T-helper 2 cell treated with Interferon-gamma antibody and Interleukin-4, amounts not matched to agents 100 ng/mL and 5 ng/mL, for 36 hours (primary cell): ENCODE data around the gene NCKAP5. TPM values are rescaled to one million over a fixed set of nuclear protein-coding genes. Genes with fewer than 3 reads are reported as not detected.

ENCODE experiments used
- intact Hi-C: fragments of 100-400 bp; cut with micrococcal nuclease; formaldehyde crosslinking; loops from one replicate; pipeline ENCODE4 v1.15.1; 2023
- total RNA-seq: library from RNA; stranded (reverse); gene quantifications from 2 replicates; pipeline ENCODE4 v1.2.3, GENCODE V29; 2022

NCKAP5 gene
- not detected in 2 replicates for total RNA-seq

GRCh38 chr2:133568172-133568571 lies at the start of gene NCKAP5:
Gene NCKAP5 (minus strand): TSS chr2:133568463. CDS start chr2:133517526, 50,937 bp downstream.
- intact Hi-C loops, result no loop called here

GRCh38 chr2:133609664-133610063 lies 41.4 kb upstream of the NCKAP5 start:
- intact Hi-C loops, result no loop called here

GRCh38 chr2:133608291-133608690 lies 40.0 kb upstream of the NCKAP5 start:
- intact Hi-C loops, result no loop called here

DNA sequence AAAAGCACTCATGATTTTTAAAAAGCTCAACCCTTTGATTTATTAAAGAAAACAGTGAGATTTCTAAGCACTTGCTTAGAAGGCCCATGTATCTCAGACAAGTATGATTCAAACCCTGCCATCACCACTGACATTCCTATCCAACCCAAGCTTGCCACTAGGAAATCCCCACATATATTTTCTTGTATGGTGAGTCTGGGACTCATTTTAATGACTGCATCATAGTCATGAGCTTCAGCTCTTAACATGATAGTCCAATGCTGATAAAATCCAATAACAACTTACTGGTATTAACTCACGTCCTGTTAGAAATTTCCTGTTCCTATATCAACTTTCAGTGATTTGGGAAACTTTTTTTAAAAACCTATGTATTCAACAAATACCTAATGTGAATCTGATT lies 39.4 kb upstream of the NCKAP5 start:
- intact Hi-C loops, result no loop called here

GRCh38 chr2:133606616-133607015 lies 38.4 kb upstream of the NCKAP5 start:
- intact Hi-C loops, result no loop called here

DNA sequence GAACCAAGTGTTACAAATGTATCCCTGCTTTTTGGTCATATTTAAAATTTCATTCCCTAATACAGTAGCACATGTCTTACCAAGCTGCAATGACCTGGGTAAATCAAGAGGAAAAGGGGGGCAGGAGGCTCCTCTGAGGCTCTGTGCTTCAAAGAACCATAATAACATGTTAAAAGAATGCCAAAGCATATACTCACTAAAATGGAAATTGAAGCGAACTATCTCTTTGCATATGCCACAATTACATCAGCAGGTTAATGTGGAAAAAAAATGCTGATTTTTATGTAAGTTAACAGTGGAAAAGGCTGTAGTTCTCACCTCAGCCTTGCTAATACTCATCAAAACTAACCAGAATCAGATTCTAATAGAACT lies 37.5 kb upstream of the NCKAP5 start:
- intact Hi-C loops, result no loop called here

DNA sequence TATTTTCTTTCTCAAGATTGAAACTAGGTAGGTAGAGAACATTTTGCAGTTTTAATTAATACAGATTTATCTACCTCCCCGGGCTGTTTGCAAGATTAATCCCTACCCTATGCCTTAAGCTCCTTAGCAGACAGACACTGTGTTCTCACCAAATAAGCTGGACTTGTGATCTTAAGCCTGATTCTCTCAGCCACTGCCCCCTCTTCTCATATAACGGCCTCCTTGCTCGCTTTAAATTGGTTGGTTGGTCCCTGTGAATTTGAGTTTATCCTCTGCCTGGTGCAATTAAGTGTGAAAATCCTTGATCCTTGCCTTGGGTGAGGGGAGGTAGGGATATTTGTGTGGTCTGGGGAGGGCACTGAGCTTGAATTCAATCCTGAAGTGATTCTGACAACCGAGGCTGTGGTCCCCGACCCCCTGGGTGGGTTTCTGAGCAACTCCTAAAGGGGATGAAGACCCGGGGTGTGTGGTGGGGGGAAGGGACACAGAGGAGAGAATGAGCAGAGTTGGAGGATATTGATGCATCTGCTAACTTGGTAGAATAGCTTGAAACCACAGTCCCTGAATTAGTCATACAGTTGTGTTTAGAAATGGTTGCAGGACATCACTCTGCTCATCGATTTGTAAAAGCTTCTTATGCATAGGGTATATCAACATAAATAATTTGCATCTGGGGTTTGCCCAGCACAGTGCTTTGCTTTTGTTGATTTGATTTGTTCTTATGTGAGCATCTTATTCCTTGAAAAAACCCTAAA lies 36.9 kb upstream of the NCKAP5 start:
- intact Hi-C loops, result no loop called here

DNA sequence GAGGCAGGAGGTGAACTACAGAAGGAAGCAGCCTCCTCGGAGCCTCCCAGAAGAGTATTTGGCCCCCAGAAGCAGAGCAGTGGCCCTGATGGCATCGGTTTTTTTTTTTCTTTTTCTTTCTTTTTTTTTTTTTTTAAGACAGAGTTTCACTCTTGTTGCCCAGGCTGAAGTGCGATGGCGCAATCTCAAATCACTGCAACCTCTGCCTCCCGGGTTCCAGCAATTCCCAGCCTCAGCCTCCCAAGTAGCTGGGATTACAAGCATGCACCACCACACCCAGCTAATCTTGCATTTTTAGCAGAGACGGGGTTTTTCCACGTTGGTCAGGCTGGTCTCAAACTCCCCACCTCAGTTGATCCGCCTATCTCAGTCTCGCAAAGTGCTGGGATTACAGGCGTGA lies 34.8 kb upstream of the NCKAP5 start:
- intact Hi-C loops, result no loop called here

- intact Hi-C loops, result no loop called here
Observed at GRCh38 chr2:133602538-133602937, 34.3 kb upstream of the NCKAP5 start.

DNA sequence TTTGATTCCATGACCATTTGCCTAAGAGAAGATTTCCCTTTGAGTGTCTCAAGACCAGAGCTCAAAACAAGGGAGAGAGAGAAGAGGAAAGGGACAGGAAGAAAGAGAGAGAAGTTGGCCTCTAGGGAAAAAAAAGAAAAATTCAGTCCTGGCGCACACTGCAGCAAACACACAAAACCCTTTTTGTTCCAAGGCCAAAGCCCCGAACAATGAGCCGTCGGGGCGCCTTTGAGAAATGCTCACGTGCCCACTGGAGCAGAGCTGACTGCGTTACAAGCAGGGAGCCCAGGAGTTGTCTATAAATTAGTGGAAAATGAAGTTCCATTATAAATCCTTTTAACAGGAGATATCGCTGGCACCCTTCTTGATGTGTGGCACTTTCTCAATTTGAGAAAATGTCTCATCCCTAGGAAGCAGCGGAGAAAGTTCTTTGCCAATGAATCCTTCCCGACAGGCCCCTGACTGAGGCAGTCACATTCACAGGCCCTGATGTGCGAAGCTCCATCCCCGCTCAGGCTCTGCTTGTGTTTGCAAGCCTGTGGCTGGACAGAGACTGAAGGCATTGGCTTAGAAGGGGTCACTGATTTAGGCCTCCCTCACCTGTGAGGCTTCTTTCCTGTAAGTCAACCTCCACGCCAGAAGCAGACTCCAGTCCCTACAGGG lies 32.1 kb upstream of the NCKAP5 start:
- intact Hi-C loops, result no loop called here

GRCh38 chr2:133599811-133600210 lies 31.5 kb upstream of the NCKAP5 start:
- intact Hi-C loops, result no loop called here

DNA sequence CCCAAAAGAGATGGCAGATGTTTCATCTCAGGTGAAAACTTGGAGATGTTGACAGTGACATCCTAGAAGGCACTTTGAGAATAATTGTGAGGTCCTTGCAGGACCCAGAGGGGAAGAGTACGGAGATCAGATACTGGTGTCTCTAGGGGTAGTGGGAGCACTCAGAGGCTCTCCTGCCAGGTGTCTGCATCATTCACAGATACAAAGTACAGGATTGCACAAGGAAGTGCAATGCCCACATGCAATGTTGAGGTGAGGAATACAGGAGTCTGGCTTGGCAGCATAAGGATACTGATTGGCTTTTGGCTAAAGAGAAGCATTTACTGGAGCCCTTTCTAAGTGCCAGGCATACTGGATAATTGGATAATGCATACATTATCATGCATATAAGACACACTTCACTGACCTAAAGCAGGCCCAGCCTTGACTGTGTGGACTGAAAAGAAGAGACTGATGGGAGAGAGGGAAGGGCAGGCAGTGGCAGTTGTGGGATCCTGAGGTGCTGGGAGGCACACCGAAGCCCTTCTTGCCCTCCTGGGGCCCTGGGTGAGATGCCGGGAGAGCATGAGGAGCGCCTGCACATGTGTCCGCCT lies 31.0 kb upstream of the NCKAP5 start:
- intact Hi-C loops, result no loop called here

DNA sequence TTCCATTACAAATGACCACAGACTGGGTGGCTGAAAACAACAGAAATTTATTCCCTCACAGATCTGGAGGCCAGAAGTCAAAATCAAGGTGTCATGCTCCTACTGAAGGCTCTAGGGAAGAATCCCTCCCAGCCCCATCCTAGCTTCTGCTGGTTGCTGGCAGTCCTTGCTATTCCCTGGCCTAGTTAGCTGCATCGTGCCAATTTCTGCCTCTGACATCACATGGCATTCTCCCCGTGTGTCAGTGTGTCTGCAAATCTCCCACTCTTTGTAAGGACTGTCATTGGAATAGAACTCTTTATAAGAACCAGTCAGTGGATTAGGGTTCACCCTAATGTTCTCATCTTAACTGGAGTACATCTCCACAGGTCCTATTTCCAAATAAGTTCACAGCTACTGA lies 30.5 kb upstream of the NCKAP5 start:
- intact Hi-C loops, result no loop called here

DNA sequence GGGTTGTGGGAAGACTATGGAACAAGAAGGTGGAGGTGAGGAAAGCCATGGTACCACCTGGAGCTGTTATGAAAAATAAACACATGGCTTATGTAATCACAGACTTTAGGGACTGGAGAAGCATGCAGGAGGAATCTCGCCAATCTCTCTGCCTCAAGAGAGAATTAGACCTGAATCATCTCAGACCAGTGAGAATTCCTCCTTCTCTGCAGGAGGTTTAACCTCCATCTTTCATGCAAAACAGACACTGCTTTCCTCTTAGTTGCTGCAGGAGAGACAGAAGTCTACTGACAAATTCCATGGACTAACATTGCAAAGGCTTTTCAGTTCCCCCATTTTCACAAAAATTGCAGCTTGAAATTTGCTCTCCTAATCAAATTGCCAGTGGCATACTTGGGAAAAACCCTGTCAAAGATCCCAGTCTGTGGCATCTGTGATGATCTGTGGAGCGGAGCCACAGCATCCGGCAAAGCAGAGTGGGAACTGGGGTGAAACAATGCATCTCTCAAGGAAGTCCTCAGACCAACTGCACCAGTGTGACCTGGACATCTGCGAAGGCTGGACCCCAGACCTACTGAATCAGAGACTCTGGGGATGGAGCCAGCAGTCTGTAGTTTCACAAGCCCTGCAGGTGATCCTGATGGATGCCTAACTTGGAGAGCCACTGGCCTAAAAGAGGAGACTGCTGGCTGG lies 28.6 kb upstream of the NCKAP5 start:
- intact Hi-C loops, result no loop called here

DNA sequence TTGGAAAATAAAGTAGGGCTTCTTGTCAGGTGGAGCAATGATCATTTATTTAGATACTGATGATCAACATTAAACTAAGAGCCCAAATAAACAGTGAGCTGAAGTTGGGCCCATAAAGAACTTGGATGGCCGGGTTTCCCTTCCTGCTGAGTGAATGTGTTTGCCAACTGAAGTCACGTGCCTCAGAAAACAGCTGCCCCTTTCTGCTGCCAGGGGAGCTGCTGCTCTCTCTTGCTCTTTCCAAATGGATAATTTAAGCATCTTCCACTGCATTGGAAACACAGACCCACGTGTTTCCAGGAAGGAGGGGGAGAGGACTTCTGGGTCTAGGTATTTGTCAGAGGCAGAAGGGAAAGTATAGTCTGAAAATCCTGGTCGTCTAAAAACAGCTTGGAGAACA lies 22.9 kb upstream of the NCKAP5 start:
- intact Hi-C loops, result no loop called here

DNA sequence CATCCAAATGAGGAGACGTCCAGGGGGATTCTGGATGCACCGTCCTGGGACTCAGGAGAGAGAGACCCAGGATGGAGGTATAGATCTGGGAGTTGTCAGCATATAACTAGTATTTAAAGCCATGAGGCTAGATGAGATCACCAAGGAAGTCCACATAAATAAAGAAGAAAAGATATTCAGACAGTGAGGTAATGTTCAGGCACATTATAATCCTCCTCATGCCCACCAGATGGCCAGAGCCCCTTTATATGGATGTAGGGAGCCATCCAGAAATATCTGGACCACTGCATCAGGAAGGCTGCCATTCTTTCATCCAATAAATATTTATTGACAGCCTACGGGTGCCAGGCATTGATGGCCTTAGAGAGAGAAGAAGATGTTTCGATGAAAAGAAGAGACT lies 21.2 kb upstream of the NCKAP5 start:
- intact Hi-C loops, result no loop called here

GRCh38 chr2:133588144-133588543 lies 19.9 kb upstream of the NCKAP5 start:
- intact Hi-C loops, result no loop called here

DNA sequence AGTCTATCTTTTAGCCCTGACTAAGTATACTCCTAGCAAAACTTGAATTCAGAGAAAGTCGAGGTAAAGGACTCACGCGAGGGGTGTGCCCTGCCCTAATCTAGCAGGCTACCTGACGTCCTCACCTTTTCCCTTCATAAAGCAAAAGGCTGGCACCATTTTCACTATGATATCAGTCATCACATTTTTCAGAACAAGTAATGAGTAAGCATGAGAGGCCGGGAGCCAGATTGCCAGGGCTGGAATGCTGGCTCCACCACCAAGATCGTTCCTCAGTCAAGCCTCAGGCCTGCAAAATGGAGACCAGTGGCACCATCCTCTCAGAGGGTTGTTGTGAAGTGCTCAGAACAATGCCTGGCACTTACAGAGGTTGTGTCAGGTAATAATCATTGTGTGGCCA lies 18.7 kb upstream of the NCKAP5 start:
- intact Hi-C loops, result no loop called here

DNA sequence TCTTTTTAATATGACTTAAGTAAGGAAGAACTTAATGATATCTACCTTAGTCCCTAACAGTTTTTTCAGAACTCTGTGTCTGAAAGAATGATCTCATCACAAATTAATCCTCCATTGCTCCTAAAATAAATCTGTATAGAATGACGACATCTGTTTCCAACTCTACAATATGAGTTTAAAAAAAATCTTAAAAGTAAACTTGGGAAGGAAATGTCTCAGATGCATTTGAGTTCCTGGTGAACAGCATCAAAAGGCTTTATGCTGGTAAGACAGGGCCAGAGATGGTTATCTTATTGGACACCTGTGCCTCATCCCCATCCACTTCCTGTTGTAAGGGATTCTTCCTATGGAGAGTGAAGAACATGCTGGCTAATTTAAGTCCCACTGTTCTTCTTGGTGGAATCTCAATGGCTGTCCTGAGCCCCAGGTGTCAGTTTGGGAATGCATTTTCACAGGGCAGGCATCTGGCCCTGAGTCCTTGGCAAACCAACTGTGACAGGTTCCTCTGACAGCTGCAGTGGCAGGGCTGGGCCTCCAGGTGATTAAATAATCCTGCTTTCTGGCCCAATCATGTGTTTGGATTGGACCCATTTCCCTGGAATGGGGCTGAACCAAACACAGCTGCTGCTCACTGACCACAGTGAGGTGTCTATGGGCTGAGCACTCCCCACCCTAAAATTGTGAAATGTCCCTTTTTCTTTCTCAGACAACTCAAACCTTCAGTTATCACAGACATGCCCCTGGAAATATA lies 12.9 kb upstream of the NCKAP5 start:
- intact Hi-C loops, result no loop called here

- intact Hi-C loops, result no loop called here
Observed at GRCh38 chr2:133579274-133579673, 11.0 kb upstream of the NCKAP5 start.

GRCh38 chr2:133576714-133577113 lies 8.5 kb upstream of the NCKAP5 start:
- intact Hi-C loops, result no loop called here
